DOHH2 (cell line): Measurements from ENCODE around the gene ANK2.

Experiments used
- CTCF ChIP-seq: fragments of 200-600 bp; sonication (generic); IDR thresholded peaks from one replicate; pipeline ENCODE4 v1.5.1; 2014; ENCODE audit warnings: antibody characterized with exemption, mild to moderate bottlenecking, low read depth, low read length; ENCODE audit not compliant: poor library complexity, severe bottlenecking
- EZH2phosphoT487 ChIP-seq: fragments of 200-600 bp; sonication (generic); IDR thresholded peaks from 2 replicates; pipeline ENCODE4 v1.6.1; 2017; ENCODE audit warnings: borderline replicate concordance, mild to moderate bottlenecking, antibody characterized with exemption, low read length, moderate library complexity, mixed read lengths

GRCh38 chr4:113086172-113086695, 36.8 kb downstream of the ANK2 start:
- no peak for TF ChIP-seq CTCF
- no peak for TF ChIP-seq EZH2phosphoT487
